ENCODE measurements around the gene TUFT1.

TUFT1 gene

GRCh38 chr1:151540021-151540981 is at the start of gene TUFT1:
TSS of gene TUFT1 (plus strand) at chr1:151540309. CDS start at chr1:151540367, 58 bp downstream.
- peak; percentile 92 for DNase-seq

DNA sequence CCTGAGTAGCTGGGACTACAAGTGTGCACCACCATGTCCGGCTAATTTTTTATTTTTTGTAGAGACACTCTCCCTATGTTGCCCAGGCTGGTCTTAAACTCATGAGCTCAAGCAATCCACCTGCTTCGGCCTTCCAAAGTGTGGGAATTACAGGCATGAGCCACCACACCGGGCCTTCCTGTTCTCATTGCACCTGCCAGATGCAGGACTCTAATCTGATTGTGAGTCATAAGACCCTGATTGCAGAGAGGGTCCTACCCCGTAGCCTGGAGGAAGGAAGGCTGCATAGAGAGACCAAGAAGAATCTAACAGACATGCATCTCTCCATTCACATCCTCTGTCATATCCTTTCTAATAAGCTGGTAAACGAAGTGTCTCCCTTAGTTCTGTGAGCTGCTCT is 48.5 kb upstream of the TUFT1 start:
- DNase-seq: no peak

DNA sequence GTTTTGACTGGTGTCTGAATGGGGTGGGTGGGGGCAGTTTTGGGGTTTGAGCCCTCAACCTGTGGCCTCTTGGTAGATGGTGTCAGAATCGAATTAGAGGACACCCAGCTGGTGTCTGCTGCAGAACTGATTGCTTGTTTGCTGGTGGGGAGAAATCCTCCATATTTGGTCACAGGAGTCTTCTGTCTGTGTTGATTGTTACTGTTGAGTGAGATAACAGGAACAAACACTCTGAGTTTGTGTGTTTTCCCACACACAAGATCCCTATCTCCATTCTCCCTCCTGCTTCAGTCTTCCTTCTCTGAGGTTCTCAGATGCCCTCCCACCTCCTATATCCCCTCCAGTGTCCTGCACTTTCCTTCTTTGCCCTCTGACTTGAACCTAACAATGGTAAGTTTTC is 48.0 kb upstream of the TUFT1 start:
- DNase-seq: no peak

DNA sequence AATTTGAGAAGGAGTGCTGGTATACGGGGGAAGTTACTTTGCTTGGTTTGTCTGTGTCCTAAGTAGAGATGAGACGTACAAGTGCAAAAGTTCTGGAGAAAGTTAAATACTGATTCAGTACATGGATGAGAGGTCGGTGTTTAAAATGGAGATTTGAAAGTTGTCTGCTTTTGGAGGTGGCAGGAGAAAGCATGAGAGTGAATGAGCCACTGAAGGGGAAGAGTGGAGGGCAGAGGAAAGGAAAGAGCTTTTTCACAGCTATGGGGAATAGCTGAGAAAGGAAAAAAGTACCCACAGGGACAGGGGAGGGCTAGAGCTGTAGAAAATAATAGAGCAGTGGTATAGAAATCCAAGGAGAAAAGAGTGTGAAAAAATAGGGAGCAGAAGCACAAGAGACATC is 47.1 kb upstream of the TUFT1 start:
- no peak for DNase-seq

DNA sequence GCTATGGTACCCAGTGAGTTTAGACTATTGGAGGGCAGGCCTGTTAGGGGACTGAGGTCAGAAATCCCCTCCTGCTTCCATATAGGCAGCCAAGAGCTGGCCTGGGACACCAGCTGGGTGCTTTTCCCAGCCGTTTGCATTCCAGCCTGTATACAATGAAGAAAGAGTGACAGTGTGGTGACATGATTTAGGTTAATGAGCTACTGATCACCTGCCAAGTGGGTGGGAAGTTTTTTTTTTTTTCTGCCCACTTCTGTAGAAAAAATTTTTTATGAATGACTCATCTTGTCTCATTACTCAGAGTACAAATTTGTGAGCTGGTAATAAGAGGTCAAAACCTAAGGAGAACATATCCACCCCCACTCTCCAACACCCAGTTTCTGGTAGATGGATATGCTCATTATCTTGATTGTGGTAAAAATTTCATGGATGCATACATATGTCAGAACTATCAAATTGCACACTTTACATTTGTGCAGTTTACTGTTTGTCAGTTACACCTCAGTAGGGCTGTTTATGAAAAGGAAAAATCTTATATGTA is 45.3 kb upstream of the TUFT1 start:
- peak; percentile 42 for DNase-seq

- no peak for DNase-seq
Observed at GRCh38 chr1:151495316-151495715, 44.8 kb upstream of the TUFT1 start.

GRCh38 chr1:151499365-151499764 is 40.7 kb upstream of the TUFT1 start:
- DNase-seq: no peak

DNA sequence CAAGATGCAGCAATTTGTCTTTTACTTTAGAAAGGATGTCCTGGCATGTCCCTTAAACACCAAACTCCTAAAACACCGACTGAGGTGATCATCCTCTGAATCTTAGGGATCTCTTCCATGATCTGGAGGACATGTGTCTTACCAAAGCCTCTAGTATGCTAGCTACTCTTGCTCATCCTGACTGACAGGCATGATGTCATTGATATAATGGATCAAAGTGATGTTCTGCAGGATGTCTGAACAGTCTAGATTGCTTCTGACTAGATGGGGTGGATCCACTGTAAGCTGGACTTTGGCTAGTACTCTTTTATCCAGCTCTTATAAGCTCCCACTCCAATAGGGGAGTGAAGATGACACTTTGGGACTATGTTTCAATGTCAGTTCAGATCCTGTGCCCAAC is 40.2 kb upstream of the TUFT1 start:
- DNase-seq: no peak

GRCh38 chr1:151501474-151501873 is 38.6 kb upstream of the TUFT1 start:
- DNase-seq: no peak

- no peak for DNase-seq
Observed at GRCh38 chr1:151502035-151502700, 37.9 kb upstream of the TUFT1 start.

GRCh38 chr1:151502859-151503780 is 37.0 kb upstream of the TUFT1 start:
- no peak for DNase-seq

GRCh38 chr1:151504252-151504651 is 35.9 kb upstream of the TUFT1 start:
- DNase-seq: no peak

GRCh38 chr1:151504759-151505158 is 35.4 kb upstream of the TUFT1 start:
- DNase-seq: no peak

GRCh38 chr1:151508833-151509232 is 31.3 kb upstream of the TUFT1 start:
- DNase-seq: no peak

DNA sequence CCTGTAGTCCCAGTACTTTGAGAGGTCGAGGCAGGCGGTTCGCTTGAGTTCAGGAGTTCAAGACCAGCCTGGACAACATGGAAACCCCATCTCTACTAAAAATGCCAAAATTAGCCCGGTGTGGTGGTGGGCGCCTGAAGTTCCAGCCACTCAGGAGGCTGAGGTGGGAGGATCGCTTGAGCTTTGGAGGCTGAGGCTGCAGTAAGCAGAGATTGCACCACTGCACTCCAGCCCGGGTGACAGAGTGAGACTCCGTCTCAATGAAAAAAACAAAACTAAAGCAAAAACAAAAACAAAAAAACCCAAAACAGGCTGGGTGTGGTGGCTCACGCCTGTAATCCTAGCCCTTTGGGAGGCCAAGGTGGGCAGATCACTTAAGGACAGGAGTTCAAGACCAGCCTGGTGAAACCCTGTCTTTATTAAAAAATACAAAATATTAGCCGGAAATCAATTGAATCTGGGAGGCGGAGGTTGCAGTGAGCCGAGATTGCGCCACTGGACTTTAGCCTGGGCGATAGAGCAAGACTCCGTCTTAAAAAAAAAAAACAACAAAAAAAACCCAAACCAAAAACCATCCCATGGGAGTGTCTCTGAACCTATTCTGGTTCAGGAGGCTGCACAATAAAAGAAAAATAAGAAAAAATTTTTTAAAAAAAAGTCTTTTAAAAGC is 30.6 kb upstream of the TUFT1 start:
- no peak for DNase-seq

GRCh38 chr1:151510020-151510405 is 30.1 kb upstream of the TUFT1 start:
- no peak for DNase-seq

- no peak for DNase-seq
Observed at GRCh38 chr1:151510614-151510956, 29.5 kb upstream of the TUFT1 start.

DNA sequence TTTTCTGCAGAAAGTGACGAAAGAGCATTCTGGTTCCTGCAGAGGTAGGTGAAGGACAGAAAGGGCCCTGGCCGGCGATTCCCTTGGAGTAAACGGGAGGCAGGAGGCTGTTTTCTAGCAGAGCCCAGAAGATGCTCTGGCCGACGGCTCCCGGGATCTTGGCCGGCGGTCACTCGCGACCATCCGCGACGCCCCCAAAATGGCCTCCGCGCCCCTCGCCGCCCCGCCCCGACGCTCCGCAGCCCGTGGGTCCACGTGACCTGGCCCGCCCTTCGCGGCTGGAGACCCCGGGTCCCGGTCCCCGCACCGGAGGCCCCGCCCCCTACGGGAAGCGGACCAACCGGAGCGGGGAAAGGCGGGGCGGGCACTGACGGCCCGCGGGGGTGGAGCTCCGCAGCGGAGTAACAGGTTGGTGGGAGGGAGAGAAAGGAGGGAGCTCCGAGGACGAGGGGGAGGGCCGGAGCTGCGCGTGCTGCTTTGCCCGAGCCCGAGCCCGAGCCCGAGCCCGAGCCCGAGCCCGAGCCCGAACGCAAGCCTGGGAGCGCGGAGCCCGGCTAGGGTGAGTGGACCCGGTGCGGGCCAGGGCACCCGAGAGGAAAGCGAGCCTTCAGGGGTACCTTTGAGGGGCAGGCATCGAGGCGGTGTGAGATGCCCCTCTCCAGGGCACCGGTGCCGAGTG is 29.0 kb upstream of the TUFT1 start, which contains the start of gene CGN:
Gene CGN (plus strand): TSS at position 431 of the 679 bp plus-strand sequence. CDS start 7,133 bp downstream, outside the sequence.
- DNase-seq: peak; percentile 63

DNA sequence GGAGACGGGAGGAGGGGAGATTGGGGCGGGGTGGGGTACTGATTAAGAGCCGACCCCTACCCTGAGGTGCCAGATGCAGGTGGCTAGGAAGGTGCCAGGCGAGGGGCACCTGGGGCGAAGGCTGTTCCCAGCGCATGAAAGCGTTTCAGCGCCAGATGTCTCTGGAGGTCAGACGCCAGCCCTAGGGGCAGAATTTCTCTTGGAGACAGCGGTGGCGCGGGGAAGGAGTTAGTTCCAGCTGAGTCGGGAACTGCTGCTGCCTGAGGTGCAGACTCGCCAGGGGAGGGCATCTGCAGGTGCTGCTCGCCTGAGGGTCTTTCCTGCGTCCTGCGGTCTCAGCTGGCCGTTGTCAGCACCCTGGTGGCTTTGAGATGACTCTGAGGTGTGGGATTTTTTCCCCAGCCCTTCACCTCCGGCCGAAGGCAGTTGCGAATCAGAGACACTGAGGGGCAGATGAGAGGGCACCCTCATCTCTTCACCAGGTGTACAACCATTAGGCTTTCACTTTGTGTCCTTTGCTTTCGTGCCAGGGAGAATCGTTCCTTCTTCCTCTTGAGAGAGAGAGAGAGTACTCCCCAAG is 28.4 kb upstream of the TUFT1 start:
- no peak for DNase-seq

DNA sequence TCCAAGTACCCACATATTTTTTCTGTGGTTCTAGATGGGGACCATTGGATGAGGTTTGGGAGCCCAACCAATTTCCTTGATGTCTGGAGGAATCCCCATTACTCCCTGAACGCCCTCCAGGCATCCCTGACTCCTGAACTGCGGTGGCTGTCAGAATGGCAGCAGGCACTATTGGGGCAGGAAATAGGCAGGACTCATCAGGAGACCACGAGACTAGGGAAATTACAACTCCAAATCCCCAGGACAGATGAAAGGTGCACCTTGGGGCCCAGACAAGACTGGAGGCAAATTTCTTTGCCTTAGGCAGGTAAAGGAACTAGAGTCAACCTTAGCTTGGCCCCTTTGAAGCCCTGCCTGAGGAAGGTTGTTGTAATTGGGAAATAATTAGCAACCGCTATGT is 27.8 kb upstream of the TUFT1 start:
- DNase-seq: no peak

Data from suppressor macrophage treated with lipopolysaccharide for 4 hours (primary cell).